Activated T-cell treated with anti-CD3 and anti-CD28 coated beads, Interleukin-2, amount 50 U/mL, for 24 hours (primary cell): ENCODE results near the gene MPO.
A peak's percentile ranks its signal among the peaks of the same experiment; 100 is the strongest.

ENCODE experiments used
- DNase-seq: peaks from one replicate; pipeline ENCODE4 v3.0.0-alpha.2; 2020
- H3K27ac Mint-ChIP-seq: 2 replicates; pipeline ENCODE4 v1.8.0; 2020; ENCODE audit warnings: mild to moderate bottlenecking, mixed read lengths
- H3K27me3 Mint-ChIP-seq: 2 replicates; pipeline ENCODE4 v1.8.0; 2020; ENCODE audit warnings: mixed read lengths
- H3K36me3 Mint-ChIP-seq: 2 replicates; pipeline ENCODE4 v1.8.0; 2020; ENCODE audit warnings: low read depth, mixed read lengths
- H3K4me1 Mint-ChIP-seq: 2 replicates; pipeline ENCODE4 v1.8.0; 2020; ENCODE audit warnings: low read depth, mixed read lengths
- H3K4me3 Mint-ChIP-seq: 2 replicates; pipeline ENCODE4 v1.8.0; 2020; ENCODE audit warnings: mild to moderate bottlenecking, moderate library complexity, mixed read lengths
- H3K9me3 Mint-ChIP-seq: 2 replicates; pipeline ENCODE4 v1.8.0; 2020; ENCODE audit warnings: mixed read lengths

The MPO gene

DNA sequence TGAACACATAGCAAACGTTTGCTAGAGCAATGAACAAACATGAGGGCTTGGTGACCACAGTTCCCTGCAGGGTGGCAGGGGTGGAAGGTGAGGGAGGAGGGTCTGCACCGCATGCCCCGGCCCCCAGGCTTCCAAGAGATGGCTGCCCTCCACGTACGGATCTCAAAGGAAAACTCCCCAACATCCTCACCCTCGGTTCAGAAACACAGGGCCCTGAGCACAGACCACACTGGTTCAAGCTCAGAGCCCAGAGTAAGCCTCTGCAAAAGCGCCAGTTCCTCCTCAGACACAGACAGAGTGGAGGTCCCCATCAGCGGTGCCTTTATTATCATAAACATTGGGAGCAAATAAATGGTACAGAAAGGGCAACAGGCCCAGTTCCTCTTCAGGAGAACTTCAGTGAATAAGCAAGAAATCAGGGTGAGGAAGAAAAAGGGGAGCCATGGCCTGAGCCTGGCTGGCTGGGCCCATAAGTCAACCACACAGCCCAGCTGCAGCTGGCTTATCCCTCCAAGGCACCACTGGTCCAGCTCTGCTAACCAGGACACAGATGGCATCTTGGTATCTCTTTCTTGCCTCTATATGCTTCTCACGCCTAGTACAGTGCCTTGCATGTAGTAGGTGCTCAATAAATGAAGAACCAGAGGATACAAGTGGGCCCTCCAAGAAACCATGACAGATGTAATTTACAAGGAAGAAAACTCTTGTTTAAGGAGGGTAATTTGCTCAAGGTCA lies 11.0 kb downstream of the MPO start:
- Mint-ChIP-seq H3K27ac (no peak overlapping the region), H3K4me3 (no peak overlapping the region), H3K4me1 (peaks cover 8% of the 10 kb centered on the region)

DNA sequence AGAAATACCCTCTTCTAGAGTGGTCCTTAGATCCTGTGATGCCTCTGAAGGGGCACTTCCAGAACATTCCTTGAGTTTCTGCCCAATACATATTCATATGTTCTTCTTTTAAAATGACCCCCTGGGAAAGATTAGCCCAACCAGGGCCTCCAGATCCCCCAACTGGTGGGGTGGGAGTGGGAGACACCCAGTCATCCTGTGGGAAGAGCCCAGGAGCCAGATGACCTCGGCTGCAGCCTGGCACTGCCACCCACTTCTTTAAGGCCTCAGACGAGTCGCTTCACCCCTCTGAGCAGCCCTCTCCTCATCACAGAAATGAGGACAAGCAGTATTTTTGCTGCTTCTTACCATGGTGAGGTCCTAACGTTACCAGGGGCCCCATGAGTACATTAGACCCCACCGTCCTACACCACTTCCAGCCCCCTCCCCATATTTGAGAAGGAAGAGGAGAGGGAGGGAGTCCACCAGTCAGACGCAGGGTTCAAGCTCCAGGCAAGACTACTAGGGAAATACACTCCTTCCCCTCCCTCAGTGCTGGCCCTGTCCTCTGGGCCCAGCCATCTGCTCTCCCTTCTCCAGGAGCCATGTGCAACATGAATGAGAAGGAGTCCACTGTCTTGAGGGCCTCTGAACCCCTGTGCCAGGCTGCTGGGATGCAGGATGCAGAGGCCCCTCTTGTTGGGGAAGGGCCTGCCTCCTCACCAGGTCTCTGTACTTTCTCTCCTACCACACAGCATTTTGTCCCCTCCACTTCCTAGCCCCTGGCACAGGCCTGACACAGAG lies 11.8 kb downstream of the MPO start:
- DNase-seq = no peak
- H3K9me3 Mint-ChIP-seq = no peaks in the 10 kb centered on the region
- H3K4me3 Mint-ChIP-seq = no peak overlapping the region
- H3K36me3 Mint-ChIP-seq = no peaks in the 10 kb centered on the region
- no peak overlapping the region for H3K27ac Mint-ChIP-seq
- H3K4me1 Mint-ChIP-seq = peaks cover 8% of the 10 kb centered on the region
- peaks cover 30% of the 10 kb centered on the region for H3K27me3 Mint-ChIP-seq

More for the DNA sequence above, 11.0 kb downstream of the MPO start:
- H3K27me3 Mint-ChIP-seq = peaks cover 23% of the 10 kb centered on the region
- H3K36me3 Mint-ChIP-seq = no peaks in the 10 kb centered on the region
- no peak for DNase-seq
- no peaks in the 10 kb centered on the region for H3K9me3 Mint-ChIP-seq

DNA sequence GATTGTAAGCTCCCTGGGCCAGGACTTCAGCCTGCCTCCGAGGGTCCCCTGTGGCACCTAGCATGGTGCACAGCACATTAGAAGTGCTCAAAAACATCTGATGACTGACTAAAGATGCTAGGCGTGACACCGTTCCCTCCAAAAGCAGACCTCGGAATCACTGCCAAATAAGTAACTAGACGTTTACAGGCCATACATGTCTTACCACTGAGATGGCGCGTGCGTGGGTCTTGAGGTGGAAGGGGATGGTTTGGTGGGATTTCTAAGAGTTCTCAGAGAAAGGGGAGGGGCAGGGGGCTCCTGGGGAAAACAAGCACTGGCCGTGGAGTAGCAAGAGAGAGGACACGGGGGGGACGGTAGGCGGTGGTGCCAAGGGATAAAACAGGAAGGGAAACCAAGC lies 12.4 kb downstream of the MPO start:
- H3K27ac Mint-ChIP-seq = no peak overlapping the region
- H3K27me3 Mint-ChIP-seq = peaks cover 36% of the 10 kb centered on the region
- H3K9me3 Mint-ChIP-seq = no peaks in the 10 kb centered on the region
- peaks cover 3% of the 10 kb centered on the region for H3K4me1 Mint-ChIP-seq
- H3K4me3 Mint-ChIP-seq = no peak overlapping the region
- DNase-seq = no peak
- H3K36me3 Mint-ChIP-seq = no peaks in the 10 kb centered on the region

DNA sequence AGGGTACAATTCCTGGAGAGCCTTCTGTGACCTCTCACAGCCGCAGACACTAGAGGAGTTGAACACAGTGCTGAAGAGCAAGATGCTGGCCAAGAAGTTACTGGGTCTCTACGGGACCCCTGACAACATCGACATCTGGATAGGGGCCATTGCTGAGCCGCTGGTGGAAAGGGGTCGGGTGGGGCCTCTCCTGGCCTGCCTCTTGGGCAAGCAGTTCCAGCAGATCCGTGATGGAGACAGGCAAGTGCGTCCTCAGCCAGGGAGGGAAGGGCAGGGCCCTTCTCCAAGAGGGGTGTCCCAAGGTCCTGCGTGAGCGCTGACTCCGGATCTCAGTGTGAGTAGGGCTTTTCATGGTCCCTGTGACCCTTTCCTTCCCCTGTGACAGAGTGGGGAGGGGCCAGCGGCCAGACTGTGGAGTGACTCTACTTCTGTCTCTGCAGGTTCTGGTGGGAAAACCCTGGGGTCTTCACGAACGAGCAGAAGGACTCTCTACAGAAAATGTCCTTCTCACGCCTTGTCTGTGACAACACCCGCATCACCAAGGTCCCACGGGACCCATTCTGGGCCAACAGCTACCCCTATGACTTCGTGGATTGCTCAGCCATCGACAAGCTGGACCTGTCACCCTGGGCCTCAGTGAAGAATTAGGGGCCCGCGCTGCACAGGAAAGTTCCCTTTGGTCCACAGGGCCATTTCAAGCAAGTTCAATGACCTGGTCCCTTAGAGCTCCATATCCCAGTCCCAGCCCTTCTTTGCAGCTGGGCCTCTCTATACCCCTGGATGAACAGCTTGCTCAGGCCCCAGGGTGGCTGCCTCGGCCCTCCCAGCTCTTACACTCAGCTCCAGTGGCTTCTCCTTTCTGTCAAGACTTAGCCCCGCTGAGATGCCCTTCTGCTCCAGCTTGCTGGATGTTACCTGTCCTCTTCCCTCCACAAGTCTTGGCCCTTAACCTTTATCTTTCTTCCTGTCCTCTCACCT lies 13.1 kb downstream of the MPO start:
- no peak for DNase-seq
- H3K27ac Mint-ChIP-seq = no peak overlapping the region
- H3K4me3 Mint-ChIP-seq = no peak overlapping the region
- no peaks in the 10 kb centered on the region for H3K9me3 Mint-ChIP-seq
- H3K27me3 Mint-ChIP-seq = peaks cover 43% of the 10 kb centered on the region
- no peaks in the 10 kb centered on the region for H3K36me3 Mint-ChIP-seq
- no peaks in the 10 kb centered on the region for H3K4me1 Mint-ChIP-seq

DNA sequence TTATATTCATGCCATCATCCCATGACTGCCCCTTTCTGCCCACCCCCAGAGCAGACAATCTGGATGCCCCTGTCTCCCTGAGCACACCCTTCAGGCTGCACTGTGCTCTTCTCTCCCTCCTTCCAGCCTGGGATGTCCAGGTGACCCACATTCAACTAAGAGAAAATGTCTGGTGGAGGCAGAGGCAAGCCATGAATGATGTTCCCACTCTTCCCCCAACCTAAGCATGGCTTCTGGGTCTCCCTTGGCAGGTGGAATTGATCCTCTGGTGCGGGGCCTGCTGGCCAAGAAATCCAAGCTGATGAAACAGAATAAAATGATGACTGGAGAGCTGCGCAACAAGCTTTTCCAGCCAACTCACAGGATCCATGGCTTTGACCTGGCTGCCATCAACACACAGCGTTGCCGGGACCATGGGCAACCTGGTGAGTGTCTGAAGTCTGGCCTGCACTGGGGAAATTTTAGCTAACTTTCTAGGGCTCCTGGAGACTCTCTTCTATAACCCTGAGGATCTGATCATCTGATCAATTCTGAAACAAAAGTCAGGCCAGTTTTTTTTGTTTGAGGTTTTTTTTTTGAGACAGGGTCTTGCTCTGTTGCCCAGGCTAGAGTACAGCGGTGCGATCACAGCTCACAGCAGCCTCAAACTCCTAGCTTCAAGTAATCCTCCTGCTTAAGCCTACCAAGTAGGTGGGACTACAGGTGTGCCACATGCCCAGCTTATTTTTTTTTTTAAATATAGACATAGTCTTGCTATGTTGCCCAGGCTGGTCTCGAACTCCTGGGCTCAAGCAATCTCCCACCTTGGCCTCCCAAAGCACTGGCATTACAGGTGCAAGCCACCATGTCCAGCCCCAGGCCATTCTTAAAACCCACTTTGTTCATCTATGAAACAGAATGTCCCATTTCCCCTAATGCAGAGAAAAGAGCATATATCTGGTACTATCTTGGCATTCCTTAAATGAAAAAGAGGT lies 14.5 kb downstream of the MPO start:
- Mint-ChIP-seq H3K4me3 (no peak overlapping the region), H3K27ac (no peak overlapping the region), H3K36me3 (no peaks in the 10 kb centered on the region), H3K4me1 (no peaks in the 10 kb centered on the region), H3K27me3 (peaks cover 56% of the 10 kb centered on the region), H3K9me3 (no peaks in the 10 kb centered on the region)
- no peak for DNase-seq

DNA sequence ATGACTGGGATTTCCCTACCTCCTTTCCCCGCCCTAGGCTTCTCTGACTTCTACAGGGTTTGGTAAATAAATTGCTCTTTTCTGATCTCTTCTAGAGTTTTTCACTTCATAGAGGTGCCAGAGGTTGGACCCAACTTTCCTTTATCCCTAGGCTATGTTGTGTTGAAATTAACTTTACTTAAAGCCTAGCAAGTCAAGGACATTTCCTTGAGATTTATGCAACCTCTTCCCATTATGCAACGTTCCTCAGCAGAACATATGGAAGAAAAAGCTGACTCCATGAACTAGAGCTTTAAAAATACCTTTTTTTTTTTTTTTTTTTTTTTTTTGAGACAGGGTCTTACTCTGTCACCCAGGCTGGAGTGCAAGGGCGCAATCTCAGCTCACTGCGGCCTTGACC lies 15.5 kb downstream of the MPO start:
- Mint-ChIP-seq H3K4me3 (no peak overlapping the region), H3K27ac (no peak overlapping the region), H3K9me3 (no peaks in the 10 kb centered on the region), H3K36me3 (no peaks in the 10 kb centered on the region), H3K27me3 (peaks cover 65% of the 10 kb centered on the region), H3K4me1 (no peaks in the 10 kb centered on the region)
- DNase-seq = no peak

DNA sequence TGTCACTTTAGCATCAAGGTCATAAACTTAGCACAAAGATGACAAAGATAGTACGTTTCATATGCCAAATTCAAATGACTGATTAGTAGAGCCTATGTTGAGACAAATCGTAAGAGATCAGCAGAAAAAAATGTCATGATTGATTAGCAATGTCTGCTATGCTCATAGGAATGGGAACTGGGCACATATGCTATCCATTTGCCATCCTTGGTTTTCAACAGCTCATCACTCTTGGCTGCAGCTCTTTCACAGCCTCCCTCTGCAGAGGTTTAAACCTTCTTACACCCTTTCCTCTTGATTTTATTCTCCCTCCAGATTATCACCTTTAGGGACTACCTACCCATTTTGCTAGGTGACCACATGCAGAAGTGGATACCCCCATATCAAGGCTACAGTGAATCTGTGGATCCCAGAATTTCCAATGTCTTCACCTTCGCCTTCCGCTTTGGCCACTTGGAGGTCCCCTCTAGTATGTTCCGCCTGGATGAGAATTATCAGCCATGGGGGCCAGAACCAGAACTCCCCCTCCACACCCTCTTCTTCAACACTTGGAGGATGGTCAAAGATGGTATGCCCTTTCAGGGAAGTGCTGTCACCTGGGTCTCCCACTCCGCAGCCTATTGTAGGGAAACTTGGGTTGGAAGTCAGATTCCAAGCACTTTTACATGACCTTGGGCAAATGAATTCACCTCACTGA lies 16.2 kb downstream of the MPO start:
- no peak for DNase-seq
- no peak overlapping the region for H3K4me3 Mint-ChIP-seq
- no peaks in the 10 kb centered on the region for H3K4me1 Mint-ChIP-seq
- peaks cover 67% of the 10 kb centered on the region for H3K27me3 Mint-ChIP-seq
- no peaks in the 10 kb centered on the region for H3K9me3 Mint-ChIP-seq
- no peaks in the 10 kb centered on the region for H3K36me3 Mint-ChIP-seq
- H3K27ac Mint-ChIP-seq = no peak overlapping the region

DNA sequence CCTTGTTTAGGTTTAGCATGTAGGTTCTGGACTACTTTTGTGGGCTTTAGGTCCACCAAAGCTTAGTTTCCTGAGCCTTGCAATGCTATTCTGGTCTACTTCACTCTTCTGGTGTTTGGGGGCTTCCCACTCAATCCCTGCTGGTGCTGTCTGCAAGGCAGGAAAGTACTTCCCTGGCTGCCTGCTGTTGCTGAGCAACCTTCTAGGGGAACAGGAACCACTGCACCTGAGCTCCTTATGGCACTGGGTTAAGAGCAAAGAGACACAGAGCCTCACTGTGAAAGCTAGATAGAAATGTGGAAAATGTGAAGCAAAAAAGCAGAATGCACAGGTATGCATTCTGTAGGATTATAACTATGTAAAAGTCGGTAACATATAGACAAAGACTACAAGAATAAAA lies 17.0 kb downstream of the MPO start:
- no peak overlapping the region for H3K4me3 Mint-ChIP-seq
- no peaks in the 10 kb centered on the region for H3K4me1 Mint-ChIP-seq
- no peak for DNase-seq
- H3K9me3 Mint-ChIP-seq = no peaks in the 10 kb centered on the region
- no peaks in the 10 kb centered on the region for H3K36me3 Mint-ChIP-seq
- peaks cover 71% of the 10 kb centered on the region for H3K27me3 Mint-ChIP-seq
- H3K27ac Mint-ChIP-seq = no peak overlapping the region

DNA sequence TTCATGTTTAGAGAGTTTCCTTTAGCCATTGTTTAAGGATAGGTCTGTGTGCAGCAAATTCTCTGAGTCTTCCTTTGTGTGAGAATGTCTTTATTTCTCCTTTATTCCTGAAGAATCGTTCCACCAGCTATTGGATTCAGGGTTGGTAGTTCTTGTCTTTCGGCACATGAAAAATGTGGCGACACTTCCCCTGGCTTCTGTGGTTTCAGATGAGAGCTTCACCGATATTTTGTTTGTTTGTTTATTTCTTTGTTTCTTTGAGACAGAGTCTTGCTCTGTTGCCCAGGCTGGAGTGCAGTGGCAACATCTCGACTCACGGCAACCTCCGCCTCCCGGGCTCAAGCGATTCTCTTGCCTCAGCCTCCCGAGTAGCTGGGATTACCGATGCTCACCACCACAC lies 18.6 kb downstream of the MPO start:
- Mint-ChIP-seq H3K4me1 (no peaks in the 10 kb centered on the region), H3K9me3 (no peaks in the 10 kb centered on the region), H3K27me3 (peaks cover 74% of the 10 kb centered on the region), H3K27ac (no peak overlapping the region), H3K4me3 (no peak overlapping the region), H3K36me3 (no peaks in the 10 kb centered on the region)
- DNase-seq = no peak

DNA sequence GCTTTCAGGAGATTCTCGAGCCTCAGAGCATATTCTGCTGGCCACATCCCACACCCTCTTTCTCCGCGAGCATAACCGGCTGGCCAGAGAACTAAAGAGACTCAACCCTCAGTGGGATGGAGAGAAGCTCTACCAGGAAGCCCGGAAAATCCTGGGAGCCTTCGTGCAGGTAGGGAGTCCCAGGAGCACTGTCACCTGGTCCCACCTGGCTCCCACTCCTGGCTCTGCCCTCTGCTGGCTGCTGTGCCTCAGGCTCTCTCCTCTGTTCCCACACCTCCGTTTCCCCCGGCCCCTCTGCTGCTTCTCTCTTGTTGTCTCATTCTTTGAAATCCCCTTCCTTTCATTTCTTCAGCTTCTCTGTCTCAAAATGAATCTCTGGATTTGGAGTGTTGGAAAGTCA lies 25.9 kb downstream of the MPO start:
- H3K36me3 Mint-ChIP-seq = no peaks in the 10 kb centered on the region
- no peaks in the 10 kb centered on the region for H3K9me3 Mint-ChIP-seq
- H3K27me3 Mint-ChIP-seq = peaks cover 46% of the 10 kb centered on the region
- H3K27ac Mint-ChIP-seq = no peak overlapping the region
- no peak overlapping the region for H3K4me3 Mint-ChIP-seq
- DNase-seq = no peak
- H3K4me1 Mint-ChIP-seq = peaks cover 2% of the 10 kb centered on the region

DNA sequence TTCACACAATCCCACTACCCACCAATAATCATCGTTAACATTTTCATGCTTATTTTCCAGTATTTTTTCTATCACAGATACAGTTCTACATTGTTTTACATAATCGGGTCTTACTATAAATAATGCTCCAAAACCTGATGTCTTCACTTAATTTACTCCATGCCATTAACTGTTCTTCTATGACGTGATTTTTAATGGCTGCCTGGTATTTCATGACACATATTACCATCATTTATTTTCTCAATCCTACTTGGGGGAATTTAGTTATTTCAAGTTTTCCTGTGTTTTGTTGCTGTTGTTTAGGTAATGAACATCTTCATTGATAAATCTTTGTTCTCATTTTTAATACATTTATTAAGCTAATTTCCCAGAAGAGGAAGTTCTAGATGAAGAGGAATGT lies 27.7 kb downstream of the MPO start:
- Mint-ChIP-seq H3K27ac (no peak overlapping the region), H3K36me3 (no peaks in the 10 kb centered on the region), H3K4me3 (no peak overlapping the region), H3K4me1 (peaks cover 6% of the 10 kb centered on the region), H3K9me3 (no peaks in the 10 kb centered on the region), H3K27me3 (peaks cover 49% of the 10 kb centered on the region)
- no peak for DNase-seq

DNA sequence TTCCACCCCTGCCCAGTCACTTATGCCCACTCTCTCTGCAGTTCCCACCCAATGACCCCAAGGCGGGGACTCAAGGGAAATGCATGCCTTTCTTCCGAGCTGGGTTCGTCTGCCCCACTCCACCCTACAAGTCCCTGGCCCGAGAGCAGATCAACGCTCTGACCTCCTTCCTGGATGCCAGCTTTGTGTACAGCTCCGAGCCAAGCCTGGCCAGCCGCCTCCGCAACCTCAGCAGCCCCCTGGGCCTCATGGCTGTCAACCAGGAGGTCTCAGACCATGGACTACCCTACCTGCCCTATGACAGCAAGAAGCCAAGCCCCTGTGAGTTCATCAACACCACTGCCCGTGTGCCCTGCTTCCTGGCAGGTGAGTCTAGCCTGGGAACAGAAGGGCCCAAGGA lies 28.6 kb downstream of the MPO start:
- Mint-ChIP-seq H3K36me3 (no peaks in the 10 kb centered on the region), H3K4me3 (no peak overlapping the region), H3K4me1 (peaks cover 11% of the 10 kb centered on the region), H3K27ac (no peak overlapping the region), H3K9me3 (no peaks in the 10 kb centered on the region), H3K27me3 (peaks cover 45% of the 10 kb centered on the region)
- no peak for DNase-seq

DNA sequence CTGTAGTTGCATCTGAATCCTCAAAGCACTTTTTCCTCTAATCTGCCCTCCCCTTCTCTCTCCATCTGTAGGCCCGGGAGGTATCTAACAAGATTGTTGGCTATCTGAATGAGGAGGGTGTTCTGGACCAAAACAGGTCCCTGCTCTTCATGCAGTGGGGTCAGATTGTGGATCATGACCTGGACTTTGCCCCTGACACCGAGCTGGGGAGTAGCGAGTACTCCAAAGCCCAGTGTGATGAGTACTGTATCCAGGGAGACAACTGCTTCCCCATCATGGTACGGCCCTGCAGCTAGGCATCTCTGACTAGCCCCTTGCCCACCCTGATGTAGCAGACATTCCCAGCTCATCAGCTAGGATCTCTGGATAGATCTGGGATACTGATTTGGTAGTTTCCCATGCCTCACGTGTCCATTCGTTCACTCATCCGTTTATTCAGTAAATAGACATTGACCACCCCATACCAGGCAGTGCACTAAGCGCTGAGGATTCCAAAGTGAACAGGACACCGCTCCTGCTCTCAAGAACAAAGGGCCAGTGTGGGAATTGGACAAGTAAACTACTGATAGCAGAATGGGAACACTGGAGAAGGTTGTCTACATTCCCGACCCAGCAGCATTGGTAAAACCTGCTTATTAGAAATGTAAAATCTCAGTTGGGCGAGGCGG lies 30.3 kb downstream of the MPO start:
- peaks cover 49% of the 10 kb centered on the region for H3K27me3 Mint-ChIP-seq
- peaks cover 11% of the 10 kb centered on the region for H3K4me1 Mint-ChIP-seq

More for the DNA sequence above, 30.3 kb downstream of the MPO start:
- Mint-ChIP-seq H3K9me3 (no peaks in the 10 kb centered on the region), H3K36me3 (no peaks in the 10 kb centered on the region), H3K27ac (no peak overlapping the region), H3K4me3 (no peak overlapping the region)
- DNase-seq = peak; percentile 43
